Bone marrow (tissue), 2 donors: ENCODE data around the gene AGAP1.

ENCODE experiments used
- DNase-seq, 2 donors: peaks; one replicate each; lab custom pipeline; 2025; lab: John Stamatoyannopoulos, UW

The AGAP1 gene

GRCh38 chr2:235609321-235609720 lies 115.5 kb downstream of the AGAP1 start:
- no peak for DNase-seq

- no peak for DNase-seq
Measured at GRCh38 chr2:235609746-235610145, 115.9 kb downstream of the AGAP1 start.

GRCh38 chr2:235610696-235611257 lies 116.9 kb downstream of the AGAP1 start:
- no peak for DNase-seq

GRCh38 chr2:235611349-235611748 lies 117.5 kb downstream of the AGAP1 start:
- no peak for DNase-seq

- DNase-seq = no peak
Measured at GRCh38 chr2:235611756-235612155, 117.9 kb downstream of the AGAP1 start.

GRCh38 chr2:235612181-235612950 lies 118.5 kb downstream of the AGAP1 start:
- DNase-seq = no peak

- no peak for DNase-seq
Measured at GRCh38 chr2:235613649-235614048, 119.8 kb downstream of the AGAP1 start.

GRCh38 chr2:235614176-235614860 lies 120.5 kb downstream of the AGAP1 start:
- DNase-seq = no peak

- no peak for DNase-seq
Measured at GRCh38 chr2:235614900-235615712, 121.3 kb downstream of the AGAP1 start.

GRCh38 chr2:235616885-235617284 lies 123.0 kb downstream of the AGAP1 start:
- no peak for DNase-seq

GRCh38 chr2:235618039-235618438 lies 124.2 kb downstream of the AGAP1 start:
- no peak for DNase-seq

- no peak for DNase-seq
Measured at GRCh38 chr2:235619544-235619943, 125.7 kb downstream of the AGAP1 start.

GRCh38 chr2:235621736-235622135 lies 127.9 kb downstream of the AGAP1 start:
- no peak for DNase-seq

- DNase-seq = no peak
Measured at GRCh38 chr2:235623111-235623510, 129.3 kb downstream of the AGAP1 start.

GRCh38 chr2:235623752-235624151 lies 129.9 kb downstream of the AGAP1 start:
- DNase-seq = no peak

- DNase-seq = no peak
Measured at GRCh38 chr2:235626658-235627057, 132.8 kb downstream of the AGAP1 start.

GRCh38 chr2:235627682-235628081 lies 133.8 kb downstream of the AGAP1 start:
- DNase-seq = no peak

GRCh38 chr2:235630718-235631296 lies 137.0 kb downstream of the AGAP1 start:
- no peak for DNase-seq

GRCh38 chr2:235634435-235635158 lies 140.8 kb downstream of the AGAP1 start:
- no peak for DNase-seq

GRCh38 chr2:235636546-235636945 lies 142.7 kb downstream of the AGAP1 start:
- no peak for DNase-seq

GRCh38 chr2:235637896-235638295 lies 144.1 kb downstream of the AGAP1 start:
- DNase-seq = no peak
